Measurements from ENCODE around the gene RPTOR.

The RPTOR gene

DNA sequence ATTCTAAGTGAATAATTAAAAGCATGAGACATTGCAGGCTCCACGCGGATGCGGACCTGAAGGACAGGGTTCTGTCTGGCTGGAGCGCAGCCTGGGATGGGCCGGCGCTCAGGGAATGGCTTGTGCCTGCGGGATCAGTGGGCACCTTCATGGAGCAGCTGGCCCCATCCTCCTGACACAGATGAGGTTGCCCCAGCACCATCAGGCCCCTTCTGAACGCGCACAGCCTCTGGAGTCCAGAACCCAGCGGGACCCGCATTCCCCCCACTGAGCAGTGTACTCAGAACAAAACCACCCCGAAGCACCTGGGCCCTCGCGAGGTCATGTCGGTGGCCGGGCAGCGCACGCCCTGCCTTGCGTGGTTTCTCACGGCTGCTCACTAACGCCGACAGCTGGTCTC lies 376.5 kb downstream of the RPTOR start:
- H3K9ac ChIP-seq (ENCODE audit: low read length) = no peak overlapping the region
- H3K4me1 ChIP-seq (ENCODE audit: insufficient read depth, low read length, severe bottlenecking) = no peaks in the 10 kb centered on the region
- H3K4me2 ChIP-seq (ENCODE audit: low read length) = no peak overlapping the region
- H3K79me2 ChIP-seq (ENCODE audit: insufficient read depth, low read length) = no peaks in the 10 kb centered on the region
- H3K36me3 ChIP-seq (ENCODE audit: insufficient read depth, low read length) = peaks cover 95% of the 10 kb centered on the region
- H3K27me3 ChIP-seq (ENCODE audit: insufficient read depth, low read length) = no peaks in the 10 kb centered on the region
- H3K4me3 ChIP-seq (ENCODE audit: low read depth, low read length, poor library complexity, severe bottlenecking) = no peak overlapping the region
- H3K9me3 ChIP-seq (ENCODE audit: low read length) = no peaks in the 10 kb centered on the region
- no peak overlapping the region for H2AFZ ChIP-seq (ENCODE audit: low read length)
- TF ChIP-seq, protein P1, sequence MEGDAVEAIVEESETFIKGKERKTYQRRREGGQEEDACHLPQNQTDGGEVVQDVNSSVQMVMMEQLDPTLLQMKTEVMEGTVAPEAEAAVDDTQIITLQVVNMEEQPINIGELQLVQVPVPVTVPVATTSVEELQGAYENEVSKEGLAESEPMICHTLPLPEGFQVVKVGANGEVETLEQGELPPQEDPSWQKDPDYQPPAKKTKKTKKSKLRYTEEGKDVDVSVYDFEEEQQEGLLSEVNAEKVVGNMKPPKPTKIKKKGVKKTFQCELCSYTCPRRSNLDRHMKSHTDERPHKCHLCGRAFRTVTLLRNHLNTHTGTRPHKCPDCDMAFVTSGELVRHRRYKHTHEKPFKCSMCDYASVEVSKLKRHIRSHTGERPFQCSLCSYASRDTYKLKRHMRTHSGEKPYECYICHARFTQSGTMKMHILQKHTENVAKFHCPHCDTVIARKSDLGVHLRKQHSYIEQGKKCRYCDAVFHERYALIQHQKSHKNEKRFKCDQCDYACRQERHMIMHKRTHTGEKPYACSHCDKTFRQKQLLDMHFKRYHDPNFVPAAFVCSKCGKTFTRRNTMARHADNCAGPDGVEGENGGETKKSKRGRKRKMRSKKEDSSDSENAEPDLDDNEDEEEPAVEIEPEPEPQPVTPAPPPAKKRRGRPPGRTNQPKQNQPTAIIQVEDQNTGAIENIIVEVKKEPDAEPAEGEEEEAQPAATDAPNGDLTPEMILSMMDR (IDR thresholded peaks at IDR 0.05; ENCODE audit: low read length) = no peak
- no peak for TF ChIP-seq EZH2 (IDR thresholded peaks at IDR 0.05; ENCODE audit: borderline replicate concordance, low read length)
- no peak overlapping the region for H3K27ac ChIP-seq (ENCODE audit: low read depth, low read length, poor library complexity, severe bottlenecking)
- no peaks in the 10 kb centered on the region for H3K9me2 ChIP-seq (ENCODE audit: low read depth, low read length)
- no peaks in the 10 kb centered on the region for H4K20me1 ChIP-seq (ENCODE audit: insufficient read depth, low read length)
- no peaks in the 10 kb centered on the region for H3F3A ChIP-seq (ENCODE audit: insufficient read depth, low read length)

DNA sequence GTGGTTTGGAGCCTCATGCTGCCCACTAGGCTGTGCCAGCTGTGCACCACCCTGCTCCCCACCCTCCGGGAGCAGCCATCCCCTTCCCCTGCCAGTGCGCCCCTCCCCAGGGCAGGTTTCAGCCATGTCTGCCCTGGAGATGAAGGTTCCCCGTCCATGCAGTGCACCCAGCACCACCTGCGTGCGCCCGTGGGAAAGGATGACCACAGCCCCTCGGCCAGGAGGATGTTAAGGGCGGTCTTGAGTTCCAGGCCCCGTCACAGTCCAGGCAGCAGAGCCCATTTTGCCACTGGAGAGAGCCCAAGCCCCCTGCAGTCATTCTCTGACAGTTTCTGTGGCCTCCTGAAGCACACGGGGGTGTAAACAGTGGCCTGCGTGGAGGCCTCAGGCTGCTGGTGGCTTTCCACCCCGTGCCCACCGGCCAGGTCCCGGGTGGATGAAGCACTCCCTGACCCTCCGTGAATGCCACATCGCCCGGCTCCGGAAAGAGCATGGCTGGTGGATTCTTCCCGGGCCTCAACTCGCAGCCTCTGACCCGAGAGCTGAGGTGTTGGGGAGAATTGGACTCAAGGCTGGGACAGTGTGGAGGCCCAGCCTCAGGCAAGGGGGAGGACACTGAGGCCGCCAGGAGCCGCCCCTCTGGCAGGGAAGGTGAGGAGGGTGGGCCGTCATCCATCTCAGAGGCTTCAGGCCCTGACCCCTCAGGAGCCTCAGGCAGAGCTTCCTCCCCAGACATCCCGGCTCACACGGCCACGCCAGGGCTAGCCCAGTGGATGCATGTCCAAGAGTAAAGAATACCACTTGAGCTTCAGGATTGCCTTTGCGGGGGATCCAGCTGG lies 377.3 kb downstream of the RPTOR start:
- no peaks in the 10 kb centered on the region for H3K79me2 ChIP-seq (ENCODE audit: insufficient read depth, low read length)
- H3K9me3 ChIP-seq (ENCODE audit: low read length) = no peaks in the 10 kb centered on the region
- H3K9me2 ChIP-seq (ENCODE audit: low read depth, low read length) = no peaks in the 10 kb centered on the region
- H3F3A ChIP-seq (ENCODE audit: insufficient read depth, low read length) = no peaks in the 10 kb centered on the region
- H3K27me3 ChIP-seq (ENCODE audit: insufficient read depth, low read length) = no peaks in the 10 kb centered on the region
- H4K20me1 ChIP-seq (ENCODE audit: insufficient read depth, low read length) = no peaks in the 10 kb centered on the region
- no peaks in the 10 kb centered on the region for H3K4me1 ChIP-seq (ENCODE audit: insufficient read depth, low read length, severe bottlenecking)
- no peak overlapping the region for H3K9ac ChIP-seq (ENCODE audit: low read length)
- no peak overlapping the region for H3K4me2 ChIP-seq (ENCODE audit: low read length)
- H3K36me3 ChIP-seq (ENCODE audit: insufficient read depth, low read length) = peaks cover 96% of the 10 kb centered on the region
- H2AFZ ChIP-seq (ENCODE audit: low read length) = no peak overlapping the region
- TF ChIP-seq, protein P1 (IDR thresholded peaks at IDR 0.05; ENCODE audit: low read length) = no peak
- no peak for TF ChIP-seq EZH2 (IDR thresholded peaks at IDR 0.05; ENCODE audit: borderline replicate concordance, low read length)
- H3K4me3 ChIP-seq (ENCODE audit: low read depth, low read length, poor library complexity, severe bottlenecking) = no peak overlapping the region
- no peak overlapping the region for H3K27ac ChIP-seq (ENCODE audit: low read depth, low read length, poor library complexity, severe bottlenecking)

DNA sequence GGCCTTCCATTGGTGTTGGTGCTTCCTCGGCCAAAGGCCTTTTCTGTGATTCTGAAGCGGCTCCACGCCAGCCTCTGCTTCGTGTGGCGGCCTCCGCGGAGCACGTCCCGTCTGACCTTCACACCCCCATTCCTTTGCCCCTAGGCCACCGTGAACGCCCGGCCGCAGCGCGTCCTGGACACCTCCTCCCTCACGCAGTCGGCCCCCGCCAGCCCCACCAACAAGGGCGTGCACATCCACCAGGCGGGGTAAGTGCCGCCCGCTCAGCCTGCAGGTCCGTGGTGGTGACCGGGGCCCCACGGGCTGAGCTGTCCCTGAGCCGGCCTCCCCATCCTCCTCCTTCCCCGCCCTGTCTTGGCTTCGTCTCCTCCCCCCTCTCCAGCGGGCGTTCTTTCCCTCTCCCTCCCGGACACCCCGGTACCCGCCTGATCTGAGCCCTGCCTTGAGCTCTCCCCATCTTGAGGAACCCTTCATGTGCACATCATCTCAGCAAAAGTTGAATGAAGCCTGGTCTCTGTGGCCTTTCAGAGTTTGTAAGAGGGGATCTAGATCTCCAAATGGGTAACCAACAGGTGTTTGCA lies 378.0 kb downstream of the RPTOR start:
- Histone ChIP-seq H3F3A (ENCODE audit: insufficient read depth, low read length) (no peaks in the 10 kb centered on the region), H3K9me3 (ENCODE audit: low read length) (no peaks in the 10 kb centered on the region), H3K36me3 (ENCODE audit: insufficient read depth, low read length) (peaks cover 98% of the 10 kb centered on the region)

More for the DNA sequence above, 378.0 kb downstream of the RPTOR start:
- Histone ChIP-seq H3K79me2 (ENCODE audit: insufficient read depth, low read length) (no peaks in the 10 kb centered on the region), H3K27me3 (ENCODE audit: insufficient read depth, low read length) (no peaks in the 10 kb centered on the region), H3K4me1 (ENCODE audit: insufficient read depth, low read length, severe bottlenecking) (no peaks in the 10 kb centered on the region), H3K9ac (ENCODE audit: low read length) (no peak overlapping the region), H4K20me1 (ENCODE audit: insufficient read depth, low read length) (no peaks in the 10 kb centered on the region), H2AFZ (ENCODE audit: low read length) (no peak overlapping the region), H3K9me2 (ENCODE audit: low read depth, low read length) (no peaks in the 10 kb centered on the region), H3K4me2 (ENCODE audit: low read length) (no peak overlapping the region), H3K27ac (ENCODE audit: low read depth, low read length, poor library complexity, severe bottlenecking) (no peak overlapping the region), H3K4me3 (ENCODE audit: low read depth, low read length, poor library complexity, severe bottlenecking) (no peak overlapping the region)
- TF ChIP-seq, protein P1 (IDR thresholded peaks at IDR 0.05; ENCODE audit: low read length) = no peak
- no peak for TF ChIP-seq EZH2 (IDR thresholded peaks at IDR 0.05; ENCODE audit: borderline replicate concordance, low read length)

Measured in OCI-LY1 (cell line).